Gastrocnemius medialis (tissue), 4 donors: ENCODE data around the gene N4BP3. TPM values are rescaled to one million over a fixed set of nuclear protein-coding genes. Genes with fewer than 3 reads are reported as not detected.

ENCODE experiments used
- ATAC-seq, 2 donors: fragments of 150-250 bp; one replicate each; pipeline ENCODE4 v1.9.1; 2016
- DNase-seq, 2 donors: peaks; one replicate each; pipeline ENCODE4 v3.0.0-alpha.2; 2019
- H3K27ac ChIP-seq, 4 donors: fragments of 200-600 bp; sonication (generic); 1 replicate in 1 of 4; 2 replicates in 3 of 4; pipeline ENCODE4 v1.5.1; 2016 to 2018; ENCODE audit warnings: mild to moderate bottlenecking in 2 of 4, moderate library complexity in 1 of 4
- H3K27me3 ChIP-seq, 3 donors: fragments of 200-600 bp; sonication (generic) in 2 of 3; 1 replicate in 1 of 3; 2 replicates in 2 of 3; pipeline versions ENCODE4 v1.5.1 to v1.6.0; 2016 to 2019; ENCODE audit warnings: mild to moderate bottlenecking in 1 of 3, moderate library complexity in 1 of 3
- H3K36me3 ChIP-seq, 2 donors: fragments of 200-600 bp; sonication (generic) in 1 of 2; one replicate each; pipeline ENCODE4 v1.5.1; 2017 to 2018
- H3K4me1 ChIP-seq, 2 donors: fragments of 200-600 bp; sonication (generic) in 1 of 2; one replicate each; pipeline ENCODE4 v1.5.1; 2016 to 2017; ENCODE audit warnings: mild to moderate bottlenecking in 2 of 2
- H3K4me3 ChIP-seq, 4 donors: fragments of 200-600 bp; sonication (generic) in 3 of 4; 1 replicate in 1 of 4; 2 replicates in 3 of 4; pipeline ENCODE4 v1.5.1; 2016 to 2019; ENCODE audit warnings: mild to moderate bottlenecking in 2 of 4
- H3K9me3 ChIP-seq, 3 donors: fragments of 200-600 bp; sonication (generic) in 2 of 3; 1 replicate in 1 of 3; 2 replicates in 2 of 3; pipeline ENCODE4 v1.5.1; 2016 to 2019
- CTCF ChIP-seq, 5 experiments: fragments of 450-650 bp in 3 of 5; fragments of 200-600 bp in 2 of 5; sonication (generic) in 2 of 5; IDR thresholded peaks in 4 of 5; conservative IDR thresholded peaks in 1 of 5; 1 replicate in 4 of 5; 2 replicates in 1 of 5; pipeline ENCODE4 v1.5.1; 2016 to 2019; ENCODE audit warnings: antibody characterized with exemption in 5 of 5, mild to moderate bottlenecking in 3 of 5, moderate library complexity in 3 of 5
- POLR2A ChIP-seq, 2 donors: fragments of 450-650 bp; IDR thresholded peaks; one replicate each; pipeline ENCODE4 v1.6.1; 2017; ENCODE audit warnings: antibody characterized with exemption in 2 of 2, mild to moderate bottlenecking in 2 of 2, moderate library complexity in 2 of 2
- in situ Hi-C, 4 donors: fragments of 200-750 bp; cut with MboI; loops; one replicate each; pipeline versions ENCODE4 v1.15.0 to v1.8.0; 2017; ENCODE audit warnings: low sequenced_read_pairs in 4 of 4
- intact Hi-C: fragments of 100-400 bp; cut with DNase I; formaldehyde crosslinking; loops from one replicate; pipeline ENCODE4 v1.15.1; 2023; ENCODE audit warnings: low total_unique reads
- total RNA-seq, 4 donors: library from RNA; depleted of rRNA; stranded (reverse); fragments of >200 nt; gene quantifications; one replicate each; pipeline versions ENCODE4 v1.1.0 to v1.2.3, GENCODE V29; 2016

Gene N4BP3
- total RNA-seq, 4 donors from 2014 or later = 1.6 to 3.2 (median 2.1) TPM

GRCh38 chr5:178106086-178106485 is 7.2 kb upstream of the N4BP3 start:
- in situ Hi-C loops = no loop called here
- intact Hi-C loops = no loop called here
- no peaks in the 10 kb centered on the region for H3K9me3 ChIP-seq
- no peak for TF ChIP-seq POLR2A (IDR thresholded peaks at IDR 0.05)
- no peak for TF ChIP-seq CTCF (IDR thresholded peaks at IDR 0.05 in 4 of 5, conservative IDR thresholded peaks at IDR 0.05 in 1 of 5)
- no peaks in the 10 kb centered on the region for H3K36me3 ChIP-seq
- no peak for DNase-seq
- H3K4me1 ChIP-seq = no peaks in the 10 kb centered on the region
- no peak for ATAC-seq
- no peak overlapping the region for H3K27ac ChIP-seq
- H3K4me3 ChIP-seq = no peak overlapping the region
- H3K27me3 ChIP-seq = peaks cover 0 to 1% (median 0%) of the 10 kb centered on the region in 3 donors

- intact Hi-C loops = no loop called here
- DNase-seq (no peak), ATAC-seq (no peak)
- in situ Hi-C loops = no loop called here
- peaks cover 0 to 8% (median 0%) of the 10 kb centered on the region in 3 donors for H3K27me3 ChIP-seq
- H3K4me3 ChIP-seq = no peak overlapping the region
- TF ChIP-seq POLR2A (IDR thresholded peaks at IDR 0.05) (no peak), CTCF (IDR thresholded peaks at IDR 0.05 in 4 of 5, conservative IDR thresholded peaks at IDR 0.05 in 1 of 5) (no peak)
- H3K36me3 ChIP-seq = no peaks in the 10 kb centered on the region
- H3K27ac ChIP-seq = no peak overlapping the region
- no peaks in the 10 kb centered on the region for H3K4me1 ChIP-seq
- H3K9me3 ChIP-seq = no peaks in the 10 kb centered on the region
These were observed 6.6 kb upstream of the N4BP3 start for GRCh38 chr5:178106556-178107239.

- intact Hi-C loops (no loop called here), in situ Hi-C loops (no loop called here)
- no peak for ATAC-seq
These were observed 5.5 kb upstream of the N4BP3 start for GRCh38 chr5:178107756-178108310.

GRCh38 chr5:178108446-178108845 is 4.9 kb upstream of the N4BP3 start:
- in situ Hi-C loops (no loop called here), intact Hi-C loops (no loop called here)
- TF ChIP-seq POLR2A (IDR thresholded peaks at IDR 0.05) (no peak), CTCF (IDR thresholded peaks at IDR 0.05 in 4 of 5, conservative IDR thresholded peaks at IDR 0.05 in 1 of 5) (no peak)
- H3K36me3 ChIP-seq = no peaks in the 10 kb centered on the region
- peaks cover 8 to 19% (median 9%) of the 10 kb centered on the region in 3 donors for H3K27me3 ChIP-seq
- DNase-seq (no peak), ATAC-seq (no peak)
- H3K9me3 ChIP-seq = no peaks in the 10 kb centered on the region
- no peaks in the 10 kb centered on the region for H3K4me1 ChIP-seq
- H3K27ac ChIP-seq = no peak overlapping the region
- H3K4me3 ChIP-seq = no peak overlapping the region

More at GRCh38 chr5:178107756-178108310, 5.5 kb upstream of the N4BP3 start:
- H3K9me3 ChIP-seq = no peaks in the 10 kb centered on the region
- no peak for TF ChIP-seq CTCF (IDR thresholded peaks at IDR 0.05 in 4 of 5, conservative IDR thresholded peaks at IDR 0.05 in 1 of 5)
- TF ChIP-seq POLR2A (IDR thresholded peaks at IDR 0.05) = no peak
- H3K27me3 ChIP-seq = peaks cover 6 to 16% (median 7%) of the 10 kb centered on the region in 3 donors
- no peak for DNase-seq
- no peaks in the 10 kb centered on the region for H3K36me3 ChIP-seq
- no peak overlapping the region for H3K27ac ChIP-seq
- no peak overlapping the region for H3K4me3 ChIP-seq
- H3K4me1 ChIP-seq = no peaks in the 10 kb centered on the region
